Measurements from ENCODE around the gene RNF220. TPM values are rescaled to one million over a fixed set of nuclear protein-coding genes. Genes with fewer than 3 reads are reported as not detected.

The RNF220 gene
- total and polyA plus RNA-seq, 9 of the 15 experiments (the other 6 are each of a cell fraction or from before 2014, with no cell fraction given) = 5.1 to 117 (median 66.9) TPM

DNA sequence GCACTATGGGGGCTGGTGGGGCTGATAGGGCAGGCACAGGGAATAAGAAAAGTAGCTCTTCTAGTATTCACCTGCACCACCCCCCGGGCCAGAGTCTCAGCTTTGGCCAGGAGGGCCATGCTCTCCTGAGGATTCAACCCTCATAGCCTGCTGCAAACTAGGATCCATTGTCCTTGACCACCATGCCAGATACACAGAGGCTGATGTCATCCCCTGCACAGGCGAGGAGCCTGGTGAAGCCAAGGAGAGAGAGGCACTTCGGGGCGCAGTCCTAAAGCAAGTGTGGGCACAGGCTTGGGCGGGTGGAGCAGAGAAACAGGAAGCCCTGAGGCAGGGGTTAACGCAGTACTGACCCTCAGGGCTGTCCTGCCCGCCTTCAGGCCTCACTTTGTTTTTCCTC, 239.8 kb downstream of the RNF220 start (continued):
- TF ChIP-seq, protein P1, sequence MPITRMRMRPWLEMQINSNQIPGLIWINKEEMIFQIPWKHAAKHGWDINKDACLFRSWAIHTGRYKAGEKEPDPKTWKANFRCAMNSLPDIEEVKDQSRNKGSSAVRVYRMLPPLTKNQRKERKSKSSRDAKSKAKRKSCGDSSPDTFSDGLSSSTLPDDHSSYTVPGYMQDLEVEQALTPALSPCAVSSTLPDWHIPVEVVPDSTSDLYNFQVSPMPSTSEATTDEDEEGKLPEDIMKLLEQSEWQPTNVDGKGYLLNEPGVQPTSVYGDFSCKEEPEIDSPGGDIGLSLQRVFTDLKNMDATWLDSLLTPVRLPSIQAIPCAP (CRISPR knock-in tag; IDR thresholded peaks at IDR 0.05; ENCODE audit: borderline replicate concordance) = no peak
- TF ChIP-seq FUS (optimal IDR thresholded peaks at IDR 0.05; ENCODE audit: low read depth, low read length) = no peak

DNA sequence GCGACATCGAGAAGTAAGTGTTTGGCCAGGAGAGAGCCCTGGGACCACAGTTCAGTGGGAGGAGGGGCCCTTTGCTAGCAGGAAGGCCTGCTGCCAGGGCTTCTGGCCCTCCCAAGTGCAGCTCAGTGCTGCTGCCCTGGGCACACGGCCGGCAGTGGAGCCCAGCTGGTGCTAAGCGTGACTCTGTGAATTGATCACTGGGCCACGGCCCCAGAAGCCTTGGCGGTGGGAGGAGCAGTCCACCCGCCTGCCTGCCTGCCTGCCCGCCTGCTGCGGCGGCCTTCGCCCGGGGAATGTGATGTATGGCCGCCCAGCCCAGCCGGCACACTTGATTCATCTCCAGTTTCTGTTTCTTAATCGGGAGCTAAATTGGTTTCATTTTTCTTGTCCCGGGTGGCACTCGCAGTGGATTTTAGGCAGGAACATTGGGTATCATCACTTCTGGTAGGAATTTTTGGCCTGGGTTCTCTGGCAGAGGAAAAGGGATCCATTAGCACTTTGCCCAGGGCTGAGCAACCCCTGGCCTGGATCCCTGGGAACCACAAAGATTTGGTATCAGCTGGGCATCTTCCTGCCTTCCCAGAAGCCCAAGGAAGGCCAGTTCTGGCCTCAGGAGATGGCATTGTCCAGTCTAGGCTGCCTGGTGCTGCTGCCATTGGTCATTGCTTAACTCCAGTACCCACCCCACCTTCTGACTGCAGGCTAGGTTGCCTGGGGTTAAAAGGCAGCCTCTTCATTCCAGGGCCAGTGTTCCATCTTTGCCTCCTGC, 240.6 kb downstream of the RNF220 start:
- BruUV-seq (replicated peaks) = no TSS peak
- H3K9ac ChIP-seq (ENCODE audit: insufficient read depth in 1 of 2, low read depth in 2 of 2, low read length in 2 of 2) = 0 out of 4 replicates have a peak overlapping the region, but pooled peaks of 1 of the 2 experiments have one; percentile 23
- H3K79me2 ChIP-seq (ENCODE audit: control insufficient read depth, insufficient read depth, low read length) = no peaks in the 10 kb centered on the region
- 96% methylated on average over 18 of the region's 18 CpGs for whole genome bisulfite sequencing (ENCODE audit: insufficient coverage, low coverage, missing lambda C conversion rate)
- H3K9me3 ChIP-seq (replicated peaks; ENCODE audit: control insufficient read depth, insufficient read depth, low read depth, low read length) = no peaks in the 10 kb centered on the region
- H4K20me1 ChIP-seq (replicated peaks; ENCODE audit: control insufficient read depth, insufficient read depth, low read length) = peaks cover 5% of the 10 kb centered on the region; the same call in 1 of the 2 replicates
- DNase-seq (ENCODE audit: extremely low read depth in 1 of 4, low spot score in 3 of 4) (no peak), ATAC-seq (no peak), FAIRE-seq (no peak)
- ChIA-PET POLR2A (interaction anchor here (0.5 to 17.6 kb wide), 3 partner anchors 12 to 323 kb away, joined by 3 to 328 read pairs (median 5); no protein-coding TSS in a partner anchor), CTCF (ENCODE audit: low intra/inter-chr PET ratio) (no interaction called here)
- H3K27ac ChIP-seq (ENCODE audit: extremely low read depth, low read depth, low read length) = no peak overlapping the region
- in situ Hi-C loops (cut with MboI) (no loop called here), intact Hi-C loops (cut with micrococcal nuclease) (no loop called here)
- no peak overlapping the region for H3K4me2 ChIP-seq (ENCODE audit: insufficient read depth, low read length)
- H3K4me3 ChIP-seq = no peak overlapping the region
- H3K9me1 ChIP-seq (ENCODE audit: control insufficient read depth, insufficient read depth, low read length) = peaks cover under 1% of the 10 kb centered on the region
- H3K27me3 ChIP-seq (ENCODE audit: control insufficient read depth in 2 of 2, insufficient read depth in 2 of 2, low read length in 2 of 2) = no peaks in the 10 kb centered on the region
- H3K36me3 ChIP-seq (ENCODE audit: control insufficient read depth, insufficient read depth, low read length) = peaks cover 99% of the 10 kb centered on the region; the same call in 2 of the 3 replicates
- no peak overlapping the region for H2AFZ ChIP-seq (ENCODE audit: low read depth, low read length)
- TF ChIP-seq RBFOX2 (IDR thresholded peaks at IDR 0.05; ENCODE audit: low read depth, low read length) (peak; percentile 31; the same call in 1 of the 2 replicates), CBX5 (IDR thresholded peaks at IDR 0.05; ENCODE audit: borderline replicate concordance, low read depth) (no peak), RBM22 (IDR thresholded peaks at IDR 0.05; ENCODE audit: low read depth, low read length, poor library complexity, severe bottlenecking) (no peak), ZNF311 (CRISPR knock-in tag; IDR thresholded peaks at IDR 0.05) (no peak), CEBPB (tag; IDR thresholded peaks at IDR 0.05) (no peak), LEF1 (IDR thresholded peaks at IDR 0.05) (no peak)
- TF ChIP-seq, protein P2, sequence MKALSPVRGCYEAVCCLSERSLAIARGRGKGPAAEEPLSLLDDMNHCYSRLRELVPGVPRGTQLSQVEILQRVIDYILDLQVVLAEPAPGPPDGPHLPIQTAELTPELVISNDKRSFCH (CRISPR knock-in tag; IDR thresholded peaks at IDR 0.05) = no peak
- TF ChIP-seq, protein P2 (tag; IDR thresholded peaks at IDR 0.05) = no peak
- TF ChIP-seq, protein P3, sequence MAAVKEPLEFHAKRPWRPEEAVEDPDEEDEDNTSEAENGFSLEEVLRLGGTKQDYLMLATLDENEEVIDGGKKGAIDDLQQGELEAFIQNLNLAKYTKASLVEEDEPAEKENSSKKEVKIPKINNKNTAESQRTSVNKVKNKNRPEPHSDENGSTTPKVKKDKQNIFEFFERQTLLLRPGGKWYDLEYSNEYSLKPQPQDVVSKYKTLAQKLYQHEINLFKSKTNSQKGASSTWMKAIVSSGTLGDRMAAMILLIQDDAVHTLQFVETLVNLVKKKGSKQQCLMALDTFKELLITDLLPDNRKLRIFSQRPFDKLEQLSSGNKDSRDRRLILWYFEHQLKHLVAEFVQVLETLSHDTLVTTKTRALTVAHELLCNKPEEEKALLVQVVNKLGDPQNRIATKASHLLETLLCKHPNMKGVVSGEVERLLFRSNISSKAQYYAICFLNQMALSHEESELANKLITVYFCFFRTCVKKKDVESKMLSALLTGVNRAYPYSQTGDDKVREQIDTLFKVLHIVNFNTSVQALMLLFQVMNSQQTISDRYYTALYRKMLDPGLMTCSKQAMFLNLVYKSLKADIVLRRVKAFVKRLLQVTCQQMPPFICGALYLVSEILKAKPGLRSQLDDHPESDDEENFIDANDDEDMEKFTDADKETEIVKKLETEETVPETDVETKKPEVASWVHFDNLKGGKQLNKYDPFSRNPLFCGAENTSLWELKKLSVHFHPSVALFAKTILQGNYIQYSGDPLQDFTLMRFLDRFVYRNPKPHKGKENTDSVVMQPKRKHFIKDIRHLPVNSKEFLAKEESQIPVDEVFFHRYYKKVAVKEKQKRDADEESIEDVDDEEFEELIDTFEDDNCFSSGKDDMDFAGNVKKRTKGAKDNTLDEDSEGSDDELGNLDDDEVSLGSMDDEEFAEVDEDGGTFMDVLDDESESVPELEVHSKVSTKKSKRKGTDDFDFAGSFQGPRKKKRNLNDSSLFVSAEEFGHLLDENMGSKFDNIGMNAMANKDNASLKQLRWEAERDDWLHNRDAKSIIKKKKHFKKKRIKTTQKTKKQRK (IDR thresholded peaks at IDR 0.05; ENCODE audit: borderline replicate concordance, low read depth, low read length) = no peak
- peaks cover 0 to 19% of the 10 kb centered on the region in 2 experiments; a peak in 2 of 5 replicates for H3K4me1 ChIP-seq (replicated peaks in 1 of 2; ENCODE audit: control insufficient read depth in 2 of 2, insufficient read depth in 2 of 2, low read length in 2 of 2)

Measured in K562 (cell line).